GM21390 (cell line): Measurements from ENCODE around the gene RFX3.
A peak's percentile ranks its signal among the peaks of the same experiment; 100 is the strongest.

Experiments
- ATAC-seq: cut with Tn5 transposase; IDR thresholded peaks from one replicate; pipeline ENCODE4 v1.9.1; 2021; ENCODE audit not compliant: unreplicated experiment

Gene RFX3

GRCh38 chr9:3478549-3478953 lies 47.2 kb downstream of the RFX3 start:
- ATAC-seq: peak; percentile 39

GRCh38 chr9:3477236-3477834 lies 48.5 kb downstream of the RFX3 start:
- no peak for ATAC-seq

GRCh38 chr9:3475300-3476020 lies 50.3 kb downstream of the RFX3 start:
- ATAC-seq: no peak

- ATAC-seq: no peak
These were observed 51.0 kb downstream of the RFX3 start for GRCh38 chr9:3474821-3475220.

GRCh38 chr9:3473405-3473804 lies 52.4 kb downstream of the RFX3 start:
- ATAC-seq: peak; percentile 37

GRCh38 chr9:3471883-3472282 lies 53.9 kb downstream of the RFX3 start:
- no peak for ATAC-seq

- no peak for ATAC-seq
These were observed 57.2 kb downstream of the RFX3 start for GRCh38 chr9:3468421-3469205.

- ATAC-seq: peak; percentile 99
These were observed 58.1 kb downstream of the RFX3 start for GRCh38 chr9:3467593-3468219.

GRCh38 chr9:3464033-3464638 lies 61.7 kb downstream of the RFX3 start:
- ATAC-seq: no peak

GRCh38 chr9:3458806-3459475 lies 66.9 kb downstream of the RFX3 start:
- ATAC-seq: no peak

- ATAC-seq: no peak
These were observed 68.6 kb downstream of the RFX3 start for GRCh38 chr9:3457175-3457574.

GRCh38 chr9:3455717-3456116 lies 70.1 kb downstream of the RFX3 start:
- no peak for ATAC-seq

GRCh38 chr9:3455094-3455493 lies 70.7 kb downstream of the RFX3 start:
- no peak for ATAC-seq

- no peak for ATAC-seq
These were observed 73.8 kb downstream of the RFX3 start for GRCh38 chr9:3451956-3452355.

- ATAC-seq: no peak
These were observed 78.0 kb downstream of the RFX3 start for GRCh38 chr9:3447788-3448187.

GRCh38 chr9:3447143-3447542 lies 78.7 kb downstream of the RFX3 start:
- no peak for ATAC-seq

- ATAC-seq: no peak
These were observed 79.5 kb downstream of the RFX3 start for GRCh38 chr9:3446313-3446712.

GRCh38 chr9:3444016-3444415 lies 81.8 kb downstream of the RFX3 start:
- no peak for ATAC-seq

GRCh38 chr9:3441197-3441816 lies 84.5 kb downstream of the RFX3 start:
- peak; percentile 95 for ATAC-seq
